Measurements from ENCODE around the gene IPPK. TPM values are rescaled to one million over a fixed set of nuclear protein-coding genes. Genes with fewer than 3 reads are reported as not detected.

The IPPK gene
- total RNA-seq, 1 donor from 2014 or later = 10.1 TPM

DNA sequence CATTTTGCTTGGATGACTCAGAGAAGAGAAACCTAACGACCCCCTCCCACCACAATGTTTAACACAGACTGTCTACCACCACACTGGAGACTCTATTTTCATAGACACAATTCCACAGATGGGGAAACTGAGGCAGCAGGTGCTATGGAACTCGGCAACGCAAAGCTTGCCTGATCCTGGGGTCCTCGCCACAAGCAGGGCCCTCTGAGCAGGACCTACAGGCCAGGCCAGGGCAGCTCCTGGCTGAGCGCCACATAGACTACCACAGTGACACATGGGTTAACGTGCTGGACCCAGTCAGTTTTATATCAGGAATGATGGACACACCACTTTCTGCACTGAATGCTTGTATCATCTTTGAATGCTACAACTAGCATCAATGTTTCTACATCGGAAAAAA lies 11.8 kb downstream of the IPPK start:
- DNase-seq (ENCODE audit: low spot score) = no peak

DNA sequence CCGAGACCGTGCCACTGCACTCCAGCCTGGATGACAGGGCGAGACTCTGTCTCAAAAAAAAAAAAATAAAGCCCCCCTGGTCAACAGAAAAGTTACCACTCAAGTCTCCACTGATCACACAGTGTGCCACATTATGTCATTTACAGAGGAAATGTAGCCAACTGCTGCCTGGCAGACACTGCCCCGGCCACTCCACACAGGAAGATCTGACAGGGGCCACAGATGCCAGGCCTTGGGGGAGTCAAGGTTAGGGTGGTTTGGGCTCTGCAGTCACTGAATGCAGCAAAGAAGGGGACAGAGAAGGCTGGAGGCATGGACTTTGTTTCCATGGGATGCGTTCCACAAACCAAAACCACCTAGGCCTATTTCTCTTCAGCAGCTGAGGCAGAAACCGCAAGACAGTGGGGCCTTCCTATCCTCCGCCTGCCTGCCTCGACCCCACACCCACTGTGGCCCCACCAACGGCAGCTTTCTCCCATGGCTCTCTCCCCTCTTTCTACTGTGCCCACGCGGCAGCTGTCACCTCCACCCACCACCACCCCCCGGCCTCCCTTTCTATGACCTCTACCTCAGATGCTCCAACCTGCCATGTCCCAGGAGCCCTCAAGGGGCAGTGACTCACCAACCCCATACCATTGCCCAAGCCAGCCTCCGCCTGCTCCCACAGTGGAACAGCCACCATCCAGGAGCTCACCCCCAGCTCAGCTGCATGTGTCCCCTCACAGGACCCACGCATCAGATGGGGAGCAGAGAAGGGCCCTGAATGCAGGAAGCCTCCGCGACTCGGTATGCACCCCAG lies 12.4 kb downstream of the IPPK start:
- DNase-seq (ENCODE audit: low spot score) = no peak

DNA sequence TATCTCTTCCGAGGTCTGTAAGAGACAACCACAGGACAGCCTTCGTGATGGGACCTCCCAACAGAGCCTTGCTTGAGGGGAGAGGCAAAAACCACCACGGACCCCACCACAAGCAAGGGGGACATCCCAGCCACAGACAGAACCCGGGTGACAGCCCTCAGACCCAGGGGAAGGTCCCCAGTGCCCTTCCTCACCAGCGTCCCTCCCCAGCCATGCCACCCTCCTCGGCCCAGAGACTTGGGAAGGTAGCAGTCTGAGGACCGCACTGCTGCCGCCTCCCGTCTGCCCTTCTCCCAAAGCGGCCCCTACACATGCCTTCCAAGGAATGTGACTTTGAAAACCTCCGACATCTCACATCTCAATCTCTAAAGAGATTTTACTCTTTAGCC lies 13.4 kb downstream of the IPPK start:
- DNase-seq (ENCODE audit: low spot score) = no peak

DNA sequence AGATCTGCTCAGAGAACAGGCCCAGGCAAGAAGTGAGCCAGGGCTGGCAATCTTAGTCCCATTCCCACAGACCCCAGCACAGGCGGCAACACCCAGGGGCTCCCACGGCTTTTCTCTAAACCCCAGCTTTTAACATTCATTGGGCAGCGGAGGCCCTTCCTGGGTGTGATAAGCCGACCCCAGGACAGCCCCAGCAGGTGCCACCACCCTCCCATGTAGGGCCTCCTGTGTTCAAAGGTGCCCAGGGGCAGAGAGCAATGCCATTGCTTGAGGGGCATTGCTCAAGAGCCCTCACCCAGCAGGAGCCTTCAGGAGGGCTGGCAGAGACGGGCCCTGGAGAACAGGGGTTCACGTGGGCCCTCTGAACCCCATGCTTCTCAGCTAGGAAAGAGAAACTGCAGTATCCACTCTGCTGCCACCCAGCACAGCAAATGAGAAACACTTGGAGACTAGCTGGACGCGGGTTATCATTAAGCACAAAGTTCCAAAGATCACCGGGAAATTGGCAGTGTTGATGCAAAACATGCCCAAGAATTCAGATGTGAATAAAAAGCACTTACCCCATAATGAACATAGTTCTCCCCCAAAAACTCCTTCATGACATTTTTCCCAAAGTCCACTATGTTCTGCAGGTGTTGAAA lies 13.9 kb downstream of the IPPK start:
- DNase-seq (ENCODE audit: low spot score) = no peak

DNA sequence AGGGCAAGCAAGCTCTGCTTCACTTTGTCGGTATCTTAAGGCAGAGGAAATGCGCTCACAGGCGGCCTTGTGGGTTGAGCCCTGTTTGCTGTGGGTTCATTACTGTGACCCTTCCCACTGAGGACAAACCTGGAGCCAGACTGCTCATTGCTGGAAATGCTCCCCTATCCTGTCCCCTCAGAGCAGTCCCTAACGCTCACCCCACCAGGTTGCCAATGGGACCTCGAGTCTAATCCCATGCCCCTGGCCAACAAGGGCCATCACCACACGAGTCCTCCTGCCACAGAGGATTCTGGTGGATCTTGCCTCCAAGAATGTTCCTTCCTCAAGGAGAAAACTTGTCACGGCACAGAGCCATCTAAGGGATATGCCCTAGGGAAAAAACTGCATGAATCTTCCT lies 14.6 kb downstream of the IPPK start:
- DNase-seq (ENCODE audit: low spot score) = no peak

DNA sequence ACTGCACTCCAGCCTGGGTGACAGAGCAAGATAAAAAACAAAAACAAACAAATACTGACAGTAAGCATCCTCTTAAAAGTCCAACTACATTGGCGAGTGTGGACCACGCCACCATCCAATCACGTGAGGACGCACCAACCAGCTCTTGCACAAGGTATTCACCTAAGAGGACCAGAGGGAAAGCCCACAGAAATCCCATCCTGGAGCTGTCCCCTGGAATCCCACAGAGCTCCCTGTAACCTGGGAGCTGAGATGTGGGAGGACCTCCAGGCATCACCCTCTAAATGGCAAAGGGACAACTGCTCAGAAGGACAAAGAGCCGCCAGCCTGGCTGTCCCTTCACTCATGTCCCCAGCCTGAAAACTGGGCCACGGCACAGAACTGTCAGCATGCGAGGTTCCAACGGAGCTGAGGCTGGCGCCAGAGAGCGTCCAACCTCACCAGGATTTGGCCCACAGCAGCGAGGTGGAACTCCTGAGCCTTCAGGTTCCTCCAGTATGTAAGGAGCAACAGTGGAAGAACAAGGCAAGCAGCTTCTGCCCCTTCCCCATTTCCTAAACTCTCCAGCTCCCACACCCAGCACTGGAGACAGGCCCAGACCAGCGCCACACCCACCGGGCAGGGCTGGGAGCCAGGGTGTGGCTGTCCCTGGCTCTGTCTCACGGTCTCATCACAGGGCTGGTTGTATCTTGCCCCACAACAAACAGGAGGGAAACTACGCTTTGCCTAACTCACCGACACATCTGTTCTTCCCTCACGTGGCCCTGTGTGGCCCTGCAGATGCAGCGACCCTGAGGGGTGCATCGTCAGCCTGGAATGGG lies 15.2 kb downstream of the IPPK start:
- DNase-seq (ENCODE audit: low spot score) = peak; percentile 69

DNA sequence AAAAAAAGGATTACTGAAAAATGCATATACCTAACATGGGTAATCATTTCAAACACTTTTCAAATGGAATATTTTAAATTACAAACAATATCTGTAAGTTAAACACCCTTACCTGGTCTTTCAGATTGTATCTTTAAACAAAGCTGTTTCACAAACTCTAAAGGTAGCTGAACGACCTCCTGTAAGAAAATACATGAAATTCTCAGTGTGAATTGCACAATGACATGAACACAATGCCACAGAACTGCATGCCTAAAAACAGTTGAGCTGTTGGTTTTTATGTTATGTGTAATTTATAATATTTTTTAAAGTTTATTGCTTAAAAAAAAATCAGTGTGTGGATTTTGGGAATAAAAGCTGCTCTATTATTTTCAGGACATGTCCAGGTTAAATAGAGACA lies 17.5 kb downstream of the IPPK start:
- no peak for DNase-seq (ENCODE audit: low spot score)

DNA sequence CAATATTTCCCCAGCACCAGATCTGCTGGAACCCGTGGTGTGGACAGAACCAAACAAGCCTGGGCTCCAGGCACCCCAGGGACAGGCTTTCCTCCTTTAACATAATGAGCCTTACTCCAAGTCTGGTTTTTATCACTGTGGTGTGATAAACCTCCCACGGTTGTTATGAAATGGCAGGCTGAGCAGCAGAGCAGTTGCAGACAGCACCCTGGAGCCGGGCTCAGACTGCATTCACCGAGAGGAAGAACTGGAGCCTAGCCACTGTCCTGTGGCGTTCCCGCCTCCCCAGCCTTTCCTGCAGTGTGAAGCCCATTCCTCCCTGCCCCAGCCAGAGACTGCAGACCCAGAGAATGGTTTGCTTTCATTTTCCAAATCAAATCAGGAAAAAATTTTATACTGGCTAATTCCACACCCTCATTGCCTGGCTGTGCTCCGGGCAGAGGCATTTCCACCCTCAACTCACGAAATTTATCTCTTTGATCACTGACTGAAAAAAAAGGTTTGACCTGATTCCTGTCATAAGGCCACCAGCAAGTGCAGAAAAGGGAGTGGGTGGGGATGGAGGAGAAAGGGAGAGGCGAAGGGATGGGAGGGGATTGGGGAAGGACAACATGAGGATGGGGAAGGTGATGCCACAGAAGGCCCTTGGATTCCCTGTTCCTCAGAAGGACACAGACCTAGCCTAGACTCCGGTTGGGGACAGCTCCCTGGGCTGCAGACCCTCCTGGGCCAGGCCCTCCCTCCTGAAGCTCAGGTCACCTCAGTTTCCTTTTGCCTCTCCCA lies 18.9 kb downstream of the IPPK start:
- DNase-seq (ENCODE audit: low spot score) = peak; percentile 79

DNA sequence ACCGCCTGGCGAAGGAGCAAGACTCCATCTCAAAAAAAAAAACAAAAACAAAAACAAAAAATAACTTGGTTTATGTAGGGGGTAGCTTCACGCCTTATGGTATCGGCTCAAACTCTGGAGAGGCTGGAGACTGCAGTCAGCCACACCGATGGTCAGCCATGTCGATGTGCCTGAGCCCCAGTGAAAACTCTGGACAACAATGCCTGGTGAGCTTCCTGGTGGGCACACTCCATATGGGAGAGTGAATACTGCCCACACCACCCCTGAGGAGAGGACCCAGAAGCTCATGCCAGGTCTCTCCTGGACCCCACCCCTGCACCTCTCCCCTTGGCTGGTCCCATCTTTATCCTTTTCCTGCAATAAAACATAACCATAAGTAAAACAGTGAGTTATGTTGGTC lies 19.6 kb downstream of the IPPK start:
- peak; percentile 82 for DNase-seq (ENCODE audit: low spot score)

DNA sequence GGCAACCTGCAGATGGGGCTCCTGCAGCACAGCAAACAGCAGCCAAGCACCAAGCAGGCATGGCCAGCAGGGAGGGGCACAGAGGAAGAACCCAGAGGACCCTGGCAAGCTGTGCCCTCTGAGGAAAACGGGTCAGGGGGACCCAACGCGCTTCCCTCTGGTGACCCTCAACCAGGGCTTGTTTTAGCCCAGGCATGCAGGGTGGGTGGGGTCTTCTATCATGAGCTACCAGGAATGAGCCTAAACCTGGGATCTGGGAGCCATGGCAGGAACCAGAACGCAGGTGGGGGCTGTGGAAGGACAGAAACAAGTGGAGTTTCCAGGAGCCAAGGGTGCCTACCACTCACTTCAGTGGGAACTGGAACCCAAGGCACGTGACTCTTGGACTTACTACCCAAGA lies 20.9 kb downstream of the IPPK start:
- peak; percentile 45 for DNase-seq (ENCODE audit: low spot score)

DNA sequence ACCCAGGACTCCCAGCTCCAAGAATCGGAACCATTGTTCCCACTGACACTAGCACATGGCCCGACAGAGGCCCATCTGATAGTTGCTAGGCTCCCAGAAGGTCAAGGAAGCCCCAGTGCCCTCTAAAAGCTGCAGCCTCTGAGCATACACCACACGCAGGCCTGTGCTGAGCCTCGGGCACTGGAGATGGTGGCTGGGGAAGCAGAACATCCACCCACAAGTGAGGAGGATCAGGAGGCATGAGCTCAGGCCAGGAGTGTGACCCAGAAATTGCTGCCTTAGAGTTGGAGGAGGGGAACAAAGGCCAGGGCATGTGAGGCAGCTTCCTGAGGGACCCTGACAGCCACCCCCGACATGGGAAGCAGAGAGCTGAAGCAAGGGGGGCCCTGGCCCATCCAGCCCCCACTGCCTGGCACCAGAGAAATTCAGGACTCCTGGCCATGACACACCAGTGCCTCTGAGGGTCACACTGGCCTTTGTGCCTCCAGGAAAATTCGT lies 21.4 kb downstream of the IPPK start:
- peak; percentile 75 for DNase-seq (ENCODE audit: low spot score)

DNA sequence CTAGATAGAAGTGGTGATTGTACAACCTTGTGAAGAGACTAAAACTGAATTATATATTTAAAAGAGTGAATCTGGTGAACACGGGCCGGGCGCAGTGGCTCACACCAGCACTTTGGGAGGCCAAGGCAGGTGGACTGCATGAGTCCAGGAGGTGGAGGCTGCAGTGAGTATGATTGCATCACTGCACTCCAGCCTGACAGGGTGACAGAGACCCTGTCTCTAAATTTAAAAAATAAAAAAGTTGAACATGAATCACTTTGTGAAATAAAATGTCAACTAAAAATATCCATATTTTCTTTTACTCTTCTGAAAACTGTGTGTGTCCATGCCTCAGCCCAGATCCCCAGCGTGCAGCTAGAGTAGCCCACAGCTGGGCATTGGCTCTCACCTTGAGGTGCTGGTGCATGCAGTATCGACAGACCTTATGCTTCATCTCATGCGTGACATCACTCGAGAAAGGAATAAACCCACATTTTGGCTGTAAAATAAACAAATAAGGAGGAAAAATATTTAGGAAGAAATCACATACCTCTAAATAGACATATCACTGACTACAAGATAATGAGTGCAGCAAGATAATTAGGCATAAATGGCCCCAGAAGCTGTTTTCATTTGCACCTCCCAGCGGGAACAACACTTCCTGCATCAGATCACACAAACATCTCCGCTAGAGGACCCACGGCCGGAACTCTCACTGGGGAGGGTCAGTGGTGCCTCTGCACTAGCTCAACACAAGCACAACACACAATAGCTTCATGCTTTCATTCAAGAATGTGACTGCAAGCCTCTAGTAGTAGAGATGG lies 22.1 kb downstream of the IPPK start:
- DNase-seq (ENCODE audit: low spot score) = peak; percentile 45

DNA sequence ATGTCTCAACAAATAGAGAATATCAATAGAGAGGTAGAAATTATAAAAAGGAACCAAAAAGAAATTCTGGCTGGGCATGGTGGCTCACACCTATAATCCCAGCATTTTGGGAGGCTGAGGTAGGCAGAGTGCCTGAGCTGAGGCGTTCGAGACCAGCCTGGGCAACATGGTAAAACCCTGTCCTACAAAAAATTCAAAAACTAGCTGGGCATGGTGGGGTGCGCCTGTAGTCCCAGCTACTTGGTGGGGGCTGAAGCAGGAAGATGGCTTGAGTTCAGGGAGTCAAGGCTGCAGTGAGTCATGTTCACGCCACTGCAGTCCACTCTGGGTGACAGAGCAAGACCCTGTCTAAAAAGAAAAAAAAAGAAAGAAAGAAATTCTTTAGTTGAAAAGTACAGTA lies 24.9 kb downstream of the IPPK start:
- peak; percentile 30 for DNase-seq (ENCODE audit: low spot score)

DNA sequence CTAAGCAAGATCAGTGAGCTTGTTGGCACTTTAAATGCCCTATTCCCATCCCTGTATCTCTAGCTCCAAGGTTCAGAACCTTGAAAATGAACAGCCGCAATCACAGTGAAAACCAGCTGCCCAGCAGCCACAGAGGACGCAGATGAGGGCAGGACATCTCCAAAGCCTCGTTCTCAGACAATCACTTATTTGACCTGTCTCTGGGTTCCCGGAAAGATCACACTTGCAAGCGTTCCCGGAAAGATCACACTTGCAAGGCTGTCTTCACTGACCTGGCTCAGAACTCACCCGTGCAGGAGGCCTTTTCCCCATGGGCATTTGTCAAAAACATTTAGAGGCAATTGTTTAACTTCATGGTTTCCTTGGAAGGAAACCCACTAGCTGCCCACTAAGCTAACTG lies 25.7 kb downstream of the IPPK start:
- DNase-seq (ENCODE audit: low spot score) = peak; percentile 33

DNA sequence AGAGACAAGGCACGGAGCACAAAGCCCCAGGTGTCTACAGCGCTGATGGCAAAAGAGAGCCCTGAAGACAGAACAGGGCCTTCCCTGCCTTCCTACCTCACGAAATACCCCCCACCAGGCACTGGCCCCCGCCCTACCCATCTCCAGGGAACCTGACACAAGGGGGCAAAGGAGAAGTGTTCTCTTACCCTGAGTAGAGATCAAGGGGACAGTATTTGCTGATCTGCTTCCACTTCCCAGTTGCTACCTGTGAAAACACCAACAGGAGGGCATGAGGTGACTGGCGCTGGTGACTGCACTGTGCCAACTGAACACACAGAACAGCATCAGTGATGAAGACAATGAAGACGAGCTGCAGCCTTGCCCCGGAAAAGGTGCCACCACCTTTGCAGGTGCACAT lies 27.4 kb downstream of the IPPK start:
- peak; percentile 30 for DNase-seq (ENCODE audit: low spot score)

DNA sequence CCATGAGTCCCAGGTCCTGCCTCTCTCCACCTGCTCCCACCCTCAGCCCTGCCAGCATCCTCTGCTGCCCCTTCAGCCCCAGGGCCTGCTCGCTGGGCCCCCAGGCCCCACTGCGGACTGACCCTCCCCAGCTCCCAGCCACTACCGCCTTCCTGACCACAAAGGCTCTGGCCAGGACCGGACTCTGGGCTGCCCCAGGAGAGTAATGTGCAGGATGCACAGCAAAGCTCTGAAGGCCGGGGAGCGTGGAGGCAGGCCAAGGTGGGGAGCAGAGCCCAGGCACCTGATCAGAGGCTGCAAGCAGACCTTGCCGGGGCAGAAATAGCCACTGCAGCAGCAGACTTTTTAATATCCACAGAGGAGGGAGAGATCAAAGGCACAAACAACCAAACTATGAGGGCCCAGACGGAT lies 27.9 kb downstream of the IPPK start:
- DNase-seq (ENCODE audit: low spot score) = peak; percentile 81

DNA sequence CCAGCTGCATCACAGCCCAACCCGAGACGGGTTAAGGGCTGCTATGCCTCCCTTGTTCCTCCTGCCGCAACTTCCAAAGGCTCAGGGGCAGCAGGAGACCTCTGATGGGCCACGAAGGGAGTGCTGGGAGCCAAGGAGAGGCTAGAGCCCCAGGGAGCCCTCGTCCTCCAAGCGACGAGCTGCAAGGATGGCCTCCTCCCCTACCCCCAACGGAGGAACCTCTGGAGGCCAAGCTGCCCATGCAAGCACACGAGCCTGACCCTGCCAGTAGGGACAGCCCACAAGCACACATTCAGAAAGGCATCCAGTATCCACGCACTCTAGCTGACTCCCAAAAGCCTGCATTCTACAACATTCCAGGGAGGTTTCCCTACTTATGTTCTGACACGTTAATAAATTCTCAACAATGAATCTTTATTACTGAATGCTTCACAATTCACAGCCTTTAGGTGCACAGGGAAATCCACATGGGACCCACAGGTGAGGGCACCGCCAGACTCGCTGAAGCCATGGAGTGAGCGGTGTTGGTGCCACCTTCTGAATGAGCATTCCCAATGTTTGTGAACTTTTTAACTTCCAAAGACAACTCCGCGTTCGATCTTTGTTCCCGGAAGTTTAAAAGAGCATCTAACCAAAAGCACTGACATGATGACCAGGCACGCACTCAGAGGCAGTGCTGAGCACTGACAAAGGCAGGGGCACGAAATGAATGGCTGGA lies 28.7 kb downstream of the IPPK start:
- peak; percentile 28 for DNase-seq (ENCODE audit: low spot score)

DNA sequence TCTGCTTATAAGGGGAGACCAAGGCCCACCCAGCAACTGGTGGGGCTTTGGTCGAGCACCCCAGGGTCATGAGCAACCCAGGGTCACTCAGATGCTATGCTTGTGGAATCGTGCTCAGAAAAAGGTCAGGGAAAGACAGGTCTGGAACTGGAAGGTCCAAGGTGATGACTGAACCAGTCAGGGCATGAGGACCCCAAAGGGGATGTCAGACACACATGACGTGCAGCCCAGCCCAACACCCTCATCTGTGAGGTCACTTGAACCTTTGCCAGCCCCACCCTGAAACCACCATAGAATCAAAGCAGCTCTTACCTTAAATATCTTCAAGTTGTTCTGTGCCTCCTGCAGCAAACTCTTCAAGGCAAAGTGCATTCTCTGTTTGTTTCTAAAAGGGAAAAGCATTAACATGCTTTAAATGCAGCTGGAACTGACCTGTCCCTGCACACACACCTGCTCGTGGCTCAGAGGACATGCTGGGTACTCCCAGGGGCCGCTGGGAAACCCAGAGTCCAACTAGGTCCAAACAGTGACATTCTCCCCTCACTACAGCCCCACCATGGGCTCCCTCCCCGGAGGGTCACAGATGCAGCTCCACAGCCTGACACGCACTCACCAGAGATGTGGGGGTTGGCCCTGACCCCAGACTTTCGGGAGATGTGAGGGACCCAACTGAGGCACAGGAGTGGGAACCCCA lies 29.4 kb downstream of the IPPK start:
- DNase-seq (ENCODE audit: low spot score) = peak; percentile 65

DNA sequence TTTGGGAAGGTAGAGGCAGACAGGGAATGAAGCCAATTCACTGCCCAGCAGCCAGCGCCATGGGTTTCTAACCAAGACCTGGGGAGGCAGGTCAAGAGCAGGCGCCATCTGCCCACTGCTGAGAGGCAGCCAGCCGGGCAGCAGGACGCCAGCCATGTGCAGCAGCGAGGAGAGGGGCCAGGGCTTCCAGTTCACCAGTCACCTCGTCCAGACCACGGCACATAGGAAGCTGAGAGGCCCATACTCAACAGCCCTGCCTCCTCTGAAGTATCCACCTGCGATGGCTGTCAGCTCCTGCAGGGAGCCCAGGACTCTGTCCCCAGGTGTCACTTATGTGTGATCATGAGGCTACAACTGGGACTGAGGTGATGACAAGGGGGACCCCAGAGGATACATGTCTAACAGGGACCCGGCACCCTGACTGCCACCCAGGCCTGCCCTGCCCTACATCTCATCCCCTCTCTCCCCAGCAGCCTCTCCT lies 30.1 kb downstream of the IPPK start:
- DNase-seq (ENCODE audit: low spot score) = peak; percentile 82

Data from mesenteric fat pad (tissue), 1 donor.